AG09309 (cell line): ENCODE measurements around the gene KRTAP5-1.

Experiments
- DNase-seq: peaks from one replicate; pipeline ENCODE4 v3.0.0-alpha.2; 2010; ENCODE audit warnings: low read depth
- H3K4me3 ChIP-seq: 2 replicates; pipeline ENCODE4 v1.5.1; 2011; ENCODE audit warnings: mild to moderate bottlenecking, low read depth, low read length, moderate library complexity; ENCODE audit not compliant: control insufficient read depth
- TF ChIP-seq, protein P1 (sequence below): IDR thresholded peaks from 2 replicates; pipeline ENCODE4 v1.5.1; 2011; ENCODE audit warnings: mild to moderate bottlenecking, low read depth, low read length, inconsistent platforms; ENCODE audit not compliant: insufficient read depth, control insufficient read depth; ENCODE audit errors: missing control alignments

KRTAP5-1 gene

GRCh38 chr11:1574238-1574932 lies 10.7 kb downstream of the KRTAP5-1 start:
- TF ChIP-seq, protein P1, sequence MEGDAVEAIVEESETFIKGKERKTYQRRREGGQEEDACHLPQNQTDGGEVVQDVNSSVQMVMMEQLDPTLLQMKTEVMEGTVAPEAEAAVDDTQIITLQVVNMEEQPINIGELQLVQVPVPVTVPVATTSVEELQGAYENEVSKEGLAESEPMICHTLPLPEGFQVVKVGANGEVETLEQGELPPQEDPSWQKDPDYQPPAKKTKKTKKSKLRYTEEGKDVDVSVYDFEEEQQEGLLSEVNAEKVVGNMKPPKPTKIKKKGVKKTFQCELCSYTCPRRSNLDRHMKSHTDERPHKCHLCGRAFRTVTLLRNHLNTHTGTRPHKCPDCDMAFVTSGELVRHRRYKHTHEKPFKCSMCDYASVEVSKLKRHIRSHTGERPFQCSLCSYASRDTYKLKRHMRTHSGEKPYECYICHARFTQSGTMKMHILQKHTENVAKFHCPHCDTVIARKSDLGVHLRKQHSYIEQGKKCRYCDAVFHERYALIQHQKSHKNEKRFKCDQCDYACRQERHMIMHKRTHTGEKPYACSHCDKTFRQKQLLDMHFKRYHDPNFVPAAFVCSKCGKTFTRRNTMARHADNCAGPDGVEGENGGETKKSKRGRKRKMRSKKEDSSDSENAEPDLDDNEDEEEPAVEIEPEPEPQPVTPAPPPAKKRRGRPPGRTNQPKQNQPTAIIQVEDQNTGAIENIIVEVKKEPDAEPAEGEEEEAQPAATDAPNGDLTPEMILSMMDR: peak; percentile 62
- no peak overlapping the region for H3K4me3 ChIP-seq
- no peak for DNase-seq

- no peak overlapping the region for H3K4me3 ChIP-seq
- DNase-seq: no peak
- TF ChIP-seq, protein P1: no peak
Observed at GRCh38 chr11:1573903-1574237, 11.2 kb downstream of the KRTAP5-1 start.

- DNase-seq: no peak
- TF ChIP-seq, protein P1: no peak
- H3K4me3 ChIP-seq: no peak overlapping the region
Observed at GRCh38 chr11:1573077-1573902, 11.8 kb downstream of the KRTAP5-1 start.

- no peak for DNase-seq
- peak within 1 kb of the TSS; percentile 23 for H3K4me3 ChIP-seq
- TF ChIP-seq, protein P1: no peak
Observed at GRCh38 chr11:1572197-1573076, 12.6 kb downstream of the KRTAP5-1 start, which contains the start of gene DUSP8. DUSP8 (minus strand) TSS chr11:1572271; CDS start chr11:1565826, 6,445 bp downstream.

DNA sequence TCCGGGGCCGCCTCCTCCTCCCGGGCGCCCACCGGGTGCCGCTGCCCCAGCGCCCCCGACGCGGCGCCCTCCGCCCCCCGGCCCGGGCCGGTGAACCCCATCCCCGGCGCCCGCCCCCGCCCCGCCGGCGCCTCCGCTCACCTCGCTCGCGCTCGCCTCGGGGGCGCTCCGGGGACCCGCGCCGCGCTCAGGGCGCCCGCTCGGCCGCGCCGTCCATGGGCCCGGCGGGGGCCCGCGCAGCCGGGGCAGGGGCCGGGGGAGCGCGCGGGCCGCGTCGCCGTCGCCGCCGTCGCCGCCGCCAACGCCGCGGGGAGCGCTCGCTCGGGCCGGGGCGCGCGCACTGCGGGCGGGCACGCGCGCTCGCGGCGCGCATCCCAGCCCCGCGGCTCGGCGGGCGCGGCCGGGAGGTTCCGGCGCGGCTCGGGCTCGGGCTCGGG lies 13.3 kb downstream of the KRTAP5-1 start:
- TF ChIP-seq, protein P1: no peak
- no peak for DNase-seq
- no peak overlapping the region for H3K4me3 ChIP-seq

DNA sequence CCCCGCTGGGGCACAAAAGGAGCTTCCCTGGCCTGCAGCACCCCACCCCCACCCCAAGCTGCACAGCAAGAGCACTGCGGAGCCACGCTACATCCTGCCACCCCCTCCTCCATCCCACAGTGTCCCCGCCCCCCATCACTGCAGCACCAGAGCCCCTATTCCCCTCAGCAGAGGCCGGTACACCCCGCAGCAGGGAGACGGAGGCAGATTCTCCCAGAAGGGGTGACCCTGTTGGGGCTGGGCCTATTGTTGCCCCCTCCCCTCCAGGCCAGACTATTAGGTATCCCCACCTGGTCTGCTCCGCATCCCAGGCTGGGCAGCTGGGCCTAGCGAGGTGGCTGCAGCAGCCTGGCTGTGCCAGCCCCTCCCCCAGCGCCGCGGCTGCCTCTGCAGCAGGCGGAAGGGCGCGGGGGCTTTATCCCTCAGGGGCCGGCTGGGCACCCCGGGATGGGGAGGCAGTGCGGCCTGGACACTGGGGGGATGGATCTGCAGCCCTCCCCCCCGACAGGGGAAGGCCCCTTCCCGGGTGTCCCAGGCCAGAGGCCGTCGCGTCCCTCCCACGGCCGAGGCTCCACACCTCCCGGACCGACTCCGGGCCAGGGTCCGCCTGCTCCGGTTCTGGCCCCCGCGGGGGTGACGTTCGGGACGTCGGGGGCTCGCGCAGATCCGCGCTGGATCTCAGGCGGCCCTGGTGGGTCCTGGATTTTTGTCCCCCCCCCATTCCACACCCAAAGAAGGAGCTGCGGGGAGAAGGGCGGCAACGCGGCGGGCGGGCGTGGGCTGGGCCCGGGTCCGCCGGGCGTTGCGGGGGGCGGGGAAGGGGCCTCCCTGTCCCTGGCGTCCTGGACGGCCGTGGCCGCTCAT lies 14.0 kb downstream of the KRTAP5-1 start:
- H3K4me3 ChIP-seq: peak overlapping the region; percentile 23

More for the DNA sequence above, 14.0 kb downstream of the KRTAP5-1 start:
- no peak for DNase-seq
- TF ChIP-seq, protein P1: no peak
